GM21360 (cell line): ENCODE measurements around the gene HBE1.
A peak's percentile ranks its signal among the peaks of the same experiment; 100 is the strongest.
"Not testable (repeated sequence)": the region's sequence is repeated elsewhere in the genome, so short reads cannot be mapped to it uniquely, and the experiment has no call there.

ENCODE experiments used
- ATAC-seq: cut with Tn5 transposase; IDR thresholded peaks from one replicate; pipeline ENCODE4 v1.9.1; 2021; ENCODE audit warnings: mild to moderate bottlenecking, moderate library complexity; ENCODE audit not compliant: unreplicated experiment

Gene HBE1

DNA sequence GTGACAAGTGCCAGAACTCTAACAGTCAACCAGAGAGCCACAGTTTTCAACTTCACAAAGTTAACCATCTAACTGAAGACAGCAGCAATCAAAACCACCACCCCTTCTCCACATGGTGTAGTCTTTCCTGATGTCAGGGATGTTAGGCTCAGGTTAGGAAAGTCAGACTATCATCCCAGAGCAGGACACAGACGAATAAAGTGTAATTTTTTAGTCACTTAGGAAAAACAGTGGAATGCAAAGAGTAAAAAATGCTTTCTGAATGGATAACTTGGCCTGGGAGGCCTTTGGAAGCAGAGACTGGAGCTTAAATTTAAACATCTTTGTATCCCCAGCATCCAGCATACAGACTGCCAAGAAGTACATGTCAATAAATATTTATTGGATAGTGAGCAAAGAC, 16.6 kb upstream of the HBE1 start:
- no peak for ATAC-seq

DNA sequence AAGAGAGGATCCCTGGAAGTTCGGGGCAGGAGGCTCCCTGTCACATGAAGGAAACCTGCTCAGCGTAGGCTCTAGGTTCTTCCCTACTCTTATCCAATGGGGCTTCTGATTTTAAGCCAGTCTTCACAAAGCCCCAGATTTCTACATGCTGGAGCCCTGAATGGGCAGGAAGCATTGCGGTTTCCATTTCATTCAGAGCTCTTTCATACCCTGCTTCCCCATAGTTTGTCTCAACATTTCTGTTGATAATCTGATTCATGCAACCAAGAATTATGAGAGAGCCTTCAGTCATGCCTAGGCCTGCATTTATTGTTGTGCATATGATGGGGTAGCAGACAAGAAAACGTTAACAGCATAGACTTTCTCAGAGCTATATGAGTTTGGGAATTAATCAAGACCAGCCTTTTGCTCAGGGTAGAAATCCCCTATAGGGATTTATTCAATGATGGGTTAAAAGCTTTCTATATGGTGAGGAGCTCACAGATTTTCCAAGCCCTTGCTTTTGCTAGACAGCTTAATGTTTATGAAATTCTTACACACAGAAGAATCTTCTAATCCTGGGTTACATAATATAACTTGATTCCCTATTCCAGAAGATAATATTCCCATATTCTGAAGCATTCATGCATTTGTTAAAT, 16.1 kb upstream of the HBE1 start:
- ATAC-seq: no peak

DNA sequence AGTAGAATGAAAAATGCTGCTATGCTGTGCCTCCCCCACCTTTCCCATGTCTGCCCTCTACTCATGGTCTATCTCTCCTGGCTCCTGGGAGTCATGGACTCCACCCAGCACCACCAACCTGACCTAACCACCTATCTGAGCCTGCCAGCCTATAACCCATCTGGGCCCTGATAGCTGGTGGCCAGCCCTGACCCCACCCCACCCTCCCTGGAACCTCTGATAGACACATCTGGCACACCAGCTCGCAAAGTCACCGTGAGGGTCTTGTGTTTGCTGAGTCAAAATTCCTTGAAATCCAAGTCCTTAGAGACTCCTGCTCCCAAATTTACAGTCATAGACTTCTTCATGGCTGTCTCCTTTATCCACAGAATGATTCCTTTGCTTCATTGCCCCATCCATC, 14.9 kb upstream of the HBE1 start:
- no peak for ATAC-seq

DNA sequence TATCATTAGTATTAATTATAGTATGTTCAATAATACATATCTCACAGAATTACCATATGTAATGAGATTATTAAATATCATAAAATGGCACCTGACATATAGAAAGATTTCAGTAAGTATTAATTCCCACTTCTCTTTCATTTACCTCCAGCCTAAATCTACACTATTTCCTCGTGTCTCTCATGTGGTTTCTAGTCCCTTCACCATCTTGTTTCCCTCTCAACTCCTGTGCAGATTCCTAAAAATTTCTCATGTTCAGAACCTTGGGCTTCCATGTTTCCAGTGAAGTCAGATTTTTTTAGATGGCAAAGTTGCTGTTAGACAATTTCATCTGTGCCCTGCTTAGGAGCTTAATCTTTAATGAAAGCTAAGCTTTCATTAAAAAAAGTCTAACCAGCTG, 14.1 kb upstream of the HBE1 start:
- ATAC-seq: no peak

DNA sequence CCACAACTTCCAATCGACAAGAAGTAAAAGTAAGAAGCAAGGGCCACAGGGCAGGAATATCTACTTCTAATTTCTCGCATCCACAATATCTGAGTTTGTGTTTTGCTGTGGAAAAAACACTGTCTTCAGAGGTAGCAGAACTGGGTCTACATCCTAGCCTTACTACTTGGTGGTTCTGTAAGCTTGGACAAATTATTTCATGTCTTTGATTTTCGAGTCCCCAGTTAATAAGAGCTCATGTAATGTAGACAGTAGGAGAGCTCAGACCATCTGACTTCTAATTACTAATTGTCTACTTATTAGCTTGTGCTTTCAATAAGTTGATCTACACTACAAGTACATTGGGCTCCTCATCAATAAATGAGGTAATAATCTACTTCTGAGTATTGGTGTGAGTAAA, 13.3 kb upstream of the HBE1 start:
- ATAC-seq: no peak

DNA sequence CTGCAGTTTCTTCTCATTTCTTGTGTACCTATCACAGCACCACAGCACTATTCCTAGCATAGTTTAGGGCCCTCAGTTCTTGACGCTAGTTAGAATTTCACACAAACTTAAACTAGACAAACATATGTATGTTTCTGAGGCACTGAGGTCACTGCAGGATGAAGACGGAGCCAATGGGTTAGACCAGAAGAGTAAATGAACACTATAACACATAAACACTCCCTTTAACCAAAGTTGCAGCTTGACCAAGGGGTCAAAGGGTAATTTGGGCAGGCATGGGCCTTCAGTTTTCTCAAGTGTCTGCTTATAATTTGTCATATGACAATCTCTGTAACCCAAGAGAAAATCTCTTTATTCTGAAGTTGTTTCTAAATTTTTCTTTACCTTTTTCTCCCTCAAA, 12.9 kb upstream of the HBE1 start:
- no peak for ATAC-seq

DNA sequence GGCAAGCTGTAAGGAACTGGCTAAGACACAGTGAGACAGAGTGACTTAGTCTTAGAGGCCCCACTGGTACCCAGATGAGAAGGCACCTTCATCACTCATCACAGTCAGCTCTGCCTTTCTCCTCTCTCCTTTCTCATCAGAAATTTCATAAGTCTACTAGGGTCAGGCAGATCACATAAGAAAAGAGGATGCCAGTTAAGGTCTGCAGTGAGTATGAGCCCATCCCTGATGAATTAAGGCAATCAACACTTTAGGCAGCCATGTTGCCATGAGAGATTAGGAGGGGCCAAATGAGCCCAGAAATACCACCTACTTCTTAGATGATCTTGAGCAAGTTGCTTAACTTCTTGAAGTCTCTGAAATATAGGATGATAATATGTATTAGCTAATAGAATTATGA, 11.9 kb upstream of the HBE1 start:
- ATAC-seq: no peak

DNA sequence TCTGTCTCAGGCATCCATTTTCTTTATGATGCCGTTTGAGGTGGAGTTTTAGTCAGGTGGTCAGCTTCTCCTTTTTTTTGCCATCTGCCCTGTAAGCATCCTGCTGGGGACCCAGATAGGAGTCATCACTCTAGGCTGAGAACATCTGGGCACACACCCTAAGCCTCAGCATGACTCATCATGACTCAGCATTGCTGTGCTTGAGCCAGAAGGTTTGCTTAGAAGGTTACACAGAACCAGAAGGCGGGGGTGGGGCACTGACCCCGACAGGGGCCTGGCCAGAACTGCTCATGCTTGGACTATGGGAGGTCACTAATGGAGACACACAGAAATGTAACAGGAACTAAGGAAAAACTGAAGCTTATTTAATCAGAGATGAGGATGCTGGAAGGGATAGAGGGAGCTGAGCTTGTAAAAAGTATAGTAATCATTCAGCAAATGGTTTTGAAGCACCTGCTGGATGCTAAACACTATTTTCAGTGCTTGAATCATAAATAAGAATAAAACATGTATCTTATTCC, 10.9 kb upstream of the HBE1 start:
- peak; percentile 96 for ATAC-seq

DNA sequence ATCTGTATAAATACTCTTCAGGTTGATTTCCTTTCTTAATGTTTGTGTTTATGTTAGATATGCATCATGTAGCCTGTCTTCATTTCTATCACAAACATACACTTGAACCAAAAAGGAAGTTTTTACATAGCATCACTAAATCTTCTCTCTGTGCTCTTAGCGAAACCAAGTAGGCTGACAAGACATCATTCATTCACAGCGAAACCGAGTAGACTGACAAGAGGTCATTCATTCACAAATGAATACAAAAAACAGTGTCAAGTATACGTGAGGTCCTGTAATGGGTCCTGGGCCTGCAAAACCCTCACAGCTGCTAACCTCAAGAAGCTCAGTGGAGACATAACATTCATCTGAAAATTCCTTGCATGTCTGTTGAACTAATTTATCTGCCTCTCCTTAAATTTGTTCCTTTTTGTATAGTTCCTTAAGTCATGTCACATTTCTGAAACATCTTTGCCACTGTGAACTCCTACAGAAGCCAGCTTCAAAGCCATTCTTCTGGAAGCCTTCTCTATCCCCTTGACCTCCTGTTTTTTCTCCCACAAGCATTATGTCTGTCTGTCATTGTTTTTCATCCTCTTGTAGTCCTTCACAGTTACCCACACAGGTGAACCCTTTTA, 9.8 kb upstream of the HBE1 start:
- no peak for ATAC-seq

DNA sequence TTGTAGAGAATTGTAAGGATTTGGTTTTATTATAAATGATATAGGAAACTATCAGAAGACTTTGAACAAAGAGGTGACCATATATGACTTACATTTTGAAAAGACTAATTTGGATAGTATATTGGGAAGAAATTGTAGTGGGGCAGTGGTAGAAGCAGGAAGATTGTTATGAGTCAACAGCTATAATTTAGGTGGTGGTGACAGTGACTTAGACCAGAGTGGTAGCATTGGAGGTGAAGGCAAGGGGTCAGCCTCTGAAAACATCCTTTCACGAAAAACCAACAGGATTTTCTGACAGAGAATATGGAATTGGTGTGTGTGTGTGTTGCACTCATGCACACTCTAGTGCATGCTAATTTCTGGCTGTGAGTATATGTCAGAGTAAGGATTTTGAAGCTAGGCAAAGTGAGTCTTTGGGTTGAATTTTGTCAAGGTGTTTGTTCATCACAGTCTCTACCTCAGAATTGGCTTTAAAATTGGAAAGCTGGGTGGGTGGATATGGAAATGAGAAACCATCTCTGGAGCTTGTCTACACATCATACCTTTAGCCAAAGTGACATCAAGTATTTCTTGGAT, 8.2 kb upstream of the HBE1 start:
- peak; percentile 42 for ATAC-seq

DNA sequence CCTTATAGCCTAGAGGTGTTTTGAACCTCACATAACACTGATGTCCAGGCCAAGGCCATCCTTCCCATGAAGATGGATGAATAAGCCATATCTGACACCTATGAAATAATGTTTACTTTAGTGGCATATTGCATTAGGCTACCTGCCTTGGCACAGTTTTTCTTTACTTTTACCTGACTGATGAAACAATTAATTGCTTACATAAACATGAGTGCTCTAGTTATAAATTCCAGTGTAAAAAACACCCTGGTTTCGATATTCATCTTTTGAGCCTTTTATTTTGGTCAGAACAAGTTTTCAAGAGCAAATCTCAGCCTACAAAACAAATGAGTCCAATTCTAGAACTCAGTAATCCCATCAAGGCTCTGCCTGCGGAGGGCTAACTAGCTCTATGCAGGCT, 7.0 kb upstream of the HBE1 start:
- ATAC-seq: no peak

DNA sequence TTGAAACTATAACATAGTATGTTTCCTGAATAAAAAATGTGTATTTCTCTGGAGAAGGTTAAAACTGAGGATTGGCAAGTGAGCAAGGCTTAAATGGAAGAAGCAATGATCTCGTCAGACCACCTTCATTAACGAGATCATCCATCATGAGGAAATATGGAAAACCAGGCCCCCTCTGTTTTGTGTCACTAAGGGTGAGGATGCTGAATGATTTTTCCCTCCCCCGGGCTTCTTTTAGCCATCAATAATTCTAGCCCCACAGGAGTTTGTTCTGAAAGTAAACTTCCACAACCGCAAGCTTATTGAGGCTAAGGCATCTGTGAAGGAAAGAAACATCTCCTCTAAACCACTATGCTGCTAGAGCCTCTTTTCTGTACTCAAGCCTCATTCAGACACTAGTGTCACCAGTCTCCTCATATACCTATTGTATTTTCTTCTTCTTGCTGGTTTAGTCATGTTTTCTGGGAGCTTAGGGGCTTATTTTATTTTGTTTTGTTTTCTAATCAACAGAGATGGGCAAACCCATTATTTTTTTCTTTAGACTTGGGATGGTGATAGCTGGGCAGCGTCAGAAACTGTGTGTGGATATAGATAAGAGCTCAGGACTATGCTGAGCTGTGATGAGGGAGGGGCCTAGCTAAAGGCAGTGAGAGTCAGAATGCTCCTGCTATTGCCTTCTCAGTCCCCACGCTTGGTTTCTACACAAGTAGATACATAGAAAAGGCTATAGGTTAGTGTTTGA, 5.8 kb upstream of the HBE1 start:
- ATAC-seq: no peak

DNA sequence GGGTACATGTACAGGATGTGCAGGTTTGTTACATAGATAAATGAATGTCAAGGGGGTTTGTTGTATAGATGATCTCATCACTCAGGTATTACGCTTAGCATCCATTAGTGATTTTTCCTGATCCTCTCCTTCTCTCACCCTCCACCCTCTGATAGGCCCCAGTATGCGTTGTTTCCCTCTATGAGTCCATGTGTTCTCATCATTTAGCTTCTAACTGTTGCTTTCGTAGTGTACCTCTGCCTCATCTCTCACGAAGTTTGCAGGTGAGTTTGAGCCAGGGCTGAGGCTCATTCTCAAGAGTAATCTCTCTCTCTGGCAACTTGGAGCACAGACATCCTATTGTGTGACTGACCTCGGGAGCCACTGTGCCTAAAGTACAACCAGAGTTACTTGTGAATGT, 4.7 kb upstream of the HBE1 start:
- ATAC-seq: no peak

DNA sequence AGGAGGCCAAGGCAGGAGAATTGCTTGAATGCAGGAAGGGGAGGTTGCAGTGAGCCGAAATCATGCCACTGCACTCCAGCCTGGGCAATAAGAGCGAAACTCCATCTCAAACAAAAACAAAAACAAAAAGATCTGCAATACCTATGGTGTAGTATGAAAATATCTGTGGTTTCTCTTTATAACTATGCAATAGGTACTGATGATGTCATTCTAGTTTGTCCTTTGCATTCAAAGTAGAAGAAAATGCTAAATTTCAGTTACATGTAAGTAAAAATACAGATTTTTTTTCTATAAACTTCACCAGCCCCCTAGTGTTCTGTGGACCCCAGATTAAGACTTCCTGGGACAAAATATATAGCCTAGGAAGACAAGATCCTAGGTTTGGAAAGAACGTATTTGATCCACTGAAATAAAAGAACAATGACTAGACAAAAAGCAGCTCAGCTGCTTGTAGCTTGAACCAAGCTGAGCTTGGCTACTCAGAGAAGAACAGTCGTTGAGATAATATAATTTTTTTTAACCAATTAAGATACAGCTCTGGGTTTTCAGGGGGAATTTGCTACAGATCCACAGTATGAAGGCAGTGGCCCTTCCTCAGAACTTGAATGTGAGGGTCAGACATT, 2.8 kb upstream of the HBE1 start:
- ATAC-seq: no peak

DNA sequence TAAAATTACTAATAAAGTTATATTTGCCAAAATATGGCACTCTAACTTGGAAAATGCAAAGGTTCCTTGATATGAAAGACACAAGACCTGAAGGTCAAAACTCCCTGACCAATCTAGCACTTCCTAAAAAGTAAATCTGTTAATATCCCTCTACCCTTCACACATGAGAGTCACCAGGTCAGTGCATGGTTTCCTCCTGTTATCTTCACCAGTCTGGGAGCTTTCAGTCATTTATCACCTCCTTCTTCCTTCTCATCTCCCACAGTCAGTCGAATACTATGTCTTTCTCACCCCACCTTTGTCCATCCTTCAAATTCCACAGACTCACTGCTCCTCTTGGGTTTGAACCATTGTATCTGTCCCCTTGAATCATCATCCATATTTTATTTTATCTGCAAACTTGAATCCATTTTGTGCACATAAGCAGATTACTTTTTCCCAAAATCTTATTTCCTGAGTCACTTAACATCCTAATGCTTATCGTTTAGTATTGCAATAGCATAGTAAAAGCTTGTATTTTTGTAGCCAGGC, 2.6 kb downstream of the HBE1 start:
- no peak for ATAC-seq

DNA sequence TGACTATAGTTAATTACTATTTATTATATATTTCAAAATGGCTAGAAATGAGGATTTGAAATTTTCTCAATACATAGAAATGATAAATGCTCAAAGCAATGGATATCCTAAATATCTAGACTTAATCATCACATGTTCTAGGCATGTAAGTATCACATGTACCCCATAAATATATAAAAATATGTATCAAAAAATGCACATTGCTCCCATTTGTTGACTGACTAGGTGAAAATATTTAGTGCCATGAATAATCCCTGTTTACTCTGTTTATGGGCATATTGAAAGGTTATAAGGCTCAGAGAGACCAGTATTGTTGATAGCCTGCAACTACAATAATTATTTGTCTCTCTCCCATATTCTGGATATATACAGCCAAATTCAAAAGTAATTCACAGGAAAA, 3.1 kb downstream of the HBE1 start:
- ATAC-seq: no peak

DNA sequence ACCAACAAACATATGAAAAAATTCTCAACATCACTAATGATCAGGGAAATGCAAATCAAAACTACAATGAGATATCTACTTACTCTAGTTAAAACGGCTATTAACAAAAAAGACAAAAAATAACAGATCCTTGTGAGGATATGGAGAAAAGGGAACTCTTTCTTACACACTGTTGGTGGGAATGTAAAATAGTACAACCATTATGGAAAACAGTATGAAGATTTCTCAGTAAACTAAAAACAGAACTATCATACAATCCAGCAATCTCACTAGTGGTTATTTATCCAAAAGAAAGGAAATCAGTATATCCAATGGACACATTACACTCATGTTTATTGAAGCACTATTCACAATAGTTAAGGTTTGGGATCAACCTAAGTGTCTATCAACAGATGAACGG, 3.9 kb downstream of the HBE1 start:
- ATAC-seq: no peak

DNA sequence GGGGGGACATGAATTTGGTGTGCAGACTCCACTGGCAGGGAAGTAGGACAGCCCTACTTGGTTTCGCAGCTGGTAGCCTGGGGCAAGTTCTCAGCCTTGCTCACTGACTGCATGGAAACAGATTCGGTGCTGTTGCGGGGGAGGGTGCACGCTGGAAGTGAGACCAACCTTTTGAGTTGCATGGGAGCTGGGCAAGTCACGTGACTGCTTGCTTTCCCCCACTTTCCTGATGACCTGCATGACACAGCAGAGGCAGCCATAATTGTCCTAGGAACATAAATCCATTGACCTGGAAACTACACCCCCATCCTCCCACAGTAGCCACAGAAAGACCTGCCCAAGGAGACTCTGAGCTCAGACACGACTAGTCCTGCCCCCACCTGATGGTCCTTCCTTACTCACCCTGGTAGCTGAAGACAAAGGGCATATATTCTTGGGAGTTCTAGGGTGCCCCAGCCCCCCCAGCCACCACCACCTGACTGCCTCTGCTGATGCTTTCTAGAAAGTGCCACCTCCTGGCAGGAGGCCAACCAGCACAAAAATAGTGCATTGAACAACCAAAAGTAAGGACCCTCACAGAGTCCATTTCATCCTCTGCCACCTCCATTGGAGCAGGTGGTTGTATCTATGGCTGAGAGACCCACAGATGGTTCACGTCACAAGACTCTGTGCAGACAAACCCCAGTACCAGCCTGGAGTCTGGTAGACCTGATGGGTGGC, 11.0 kb downstream of the HBE1 start:
- no peak for ATAC-seq

DNA sequence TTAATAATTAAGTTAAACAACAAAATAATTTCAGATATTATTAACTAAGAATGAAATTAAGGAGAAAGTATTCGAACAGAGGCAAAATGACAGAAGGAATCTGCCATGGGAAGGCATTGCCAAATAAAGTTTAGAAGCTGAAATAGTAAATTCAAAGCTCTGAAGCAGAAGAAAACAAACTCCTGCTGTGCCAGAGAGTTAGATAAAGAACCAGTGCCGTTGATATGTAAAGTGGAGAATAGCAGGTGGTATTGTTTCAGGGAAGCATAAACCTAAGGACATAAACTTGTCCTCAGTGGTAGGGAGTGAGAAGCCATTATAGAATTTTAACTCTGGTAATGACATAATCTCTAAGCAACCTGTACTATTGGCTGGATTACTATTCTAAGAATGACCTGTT, 12.4 kb downstream of the HBE1 start:
- ATAC-seq: no peak

DNA sequence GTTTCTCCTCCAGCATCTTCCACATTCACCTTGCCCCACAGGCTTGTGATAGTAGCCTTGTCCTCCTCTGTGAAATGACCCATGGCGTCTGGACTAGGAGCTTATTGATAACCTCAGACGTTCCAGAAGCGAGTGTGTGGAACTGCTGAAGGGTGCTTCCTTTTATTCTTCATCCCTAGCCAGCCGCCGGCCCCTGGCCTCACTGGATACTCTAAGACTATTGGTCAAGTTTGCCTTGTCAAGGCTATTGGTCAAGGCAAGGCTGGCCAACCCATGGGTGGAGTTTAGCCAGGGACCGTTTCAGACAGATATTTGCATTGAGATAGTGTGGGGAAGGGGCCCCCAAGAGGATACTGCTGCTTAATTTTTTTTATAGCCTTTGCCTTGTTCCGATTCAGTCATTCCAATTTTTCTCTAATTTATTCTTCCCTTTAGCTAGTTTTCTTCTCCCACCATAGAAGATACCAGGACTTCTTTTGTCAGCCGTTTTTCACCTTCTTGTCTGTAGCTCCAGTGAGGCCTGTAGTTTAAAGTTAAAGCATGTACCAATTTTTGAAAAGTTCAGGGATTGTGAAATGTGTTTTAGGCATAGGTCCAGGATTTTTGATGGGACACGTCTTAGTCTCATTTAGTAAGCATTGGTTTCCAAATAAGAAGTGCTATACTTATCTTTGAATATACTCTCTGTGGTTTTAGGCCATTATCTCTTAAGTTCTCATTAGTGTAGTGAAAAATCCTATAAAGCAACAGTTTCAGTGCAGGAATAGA, 14.9 kb downstream of the HBE1 start, which contains the start of gene HBG2:
TSS of gene HBG2 (minus strand) at position 136 of the 768 bp plus-strand sequence. CDS start at position 83, 53 bp downstream.
- not testable (repeated sequence) for ATAC-seq
